Measurements from ENCODE around the gene TCTA. TPM values are rescaled to one million over a fixed set of nuclear protein-coding genes. Genes with fewer than 3 reads are reported as not detected.

Gene TCTA
- total and polyA plus RNA-seq, 10 of the 15 experiments (the other 5 are each of a cell fraction or from before 2014, with no cell fraction given) = 6.5 to 30.5 (median 18.3) TPM

DNA sequence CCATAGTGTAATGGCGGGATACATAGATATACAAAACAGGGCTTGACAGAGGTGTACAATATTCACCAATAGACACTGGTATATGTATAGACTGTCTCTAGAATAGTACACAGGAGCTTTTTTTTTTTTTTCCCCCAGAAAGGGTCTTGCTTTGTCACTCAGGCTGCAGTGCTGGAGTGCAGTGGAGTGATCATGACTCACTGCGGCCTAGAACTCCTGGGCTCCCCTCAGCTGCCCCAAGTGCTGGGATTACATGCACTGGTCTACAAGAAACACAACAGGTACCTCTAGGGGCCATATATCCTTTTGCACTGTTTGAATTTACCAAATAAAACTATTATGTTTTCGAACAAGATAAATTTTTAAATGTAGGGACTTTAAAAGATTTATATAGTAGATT lies 12.8 kb upstream of the TCTA start:
- Histone ChIP-seq H3K4me1 (ENCODE audit: control insufficient read depth, insufficient read depth, low read length) (peaks cover 14% of the 10 kb centered on the region), H3K9ac (ENCODE audit: control insufficient read depth, insufficient read depth, low read length) (no peak overlapping the region), H3K27me3 (replicated peaks in 1 of 2; ENCODE audit: control insufficient read depth in 2 of 2, insufficient read depth in 2 of 2, low read length in 1 of 2) (no peaks in the 10 kb centered on the region), H3K79me2 (ENCODE audit: control insufficient read depth, insufficient read depth, low read length) (peaks cover 86% of the 10 kb centered on the region), H2AFZ (ENCODE audit: control insufficient read depth, low read depth, low read length) (no peak overlapping the region), H3K9me3 (replicated peaks; ENCODE audit: control insufficient read depth, insufficient read depth, low read length) (no peaks in the 10 kb centered on the region; the same call in 2 of the 3 replicates), H3K4me3 (no peak overlapping the region), H4K20me1 (ENCODE audit: control insufficient read depth, insufficient read depth) (peaks cover 4% of the 10 kb centered on the region), H3K27ac (ENCODE audit: control insufficient read depth, insufficient read depth) (no peak overlapping the region), H3K4me2 (ENCODE audit: control insufficient read depth, insufficient read depth) (no peak overlapping the region), H3K36me3 (ENCODE audit: control insufficient read depth in 2 of 2, insufficient read depth in 2 of 2, low read length in 1 of 2) (peaks cover 6 to 13% of the 10 kb centered on the region in 2 experiments; a peak in 3 of 4 replicates)
- no peak for FAIRE-seq
- no peak for DNase-seq (ENCODE audit: low read depth, low spot score)
- POLR2A ChIA-PET = interaction anchor here (0.6 to 0.7 kb wide), 3 partner anchors 55 to 213 kb away, joined by 3 read pairs; no protein-coding TSS in a partner anchor
- RAD21 ChIA-PET (ENCODE audit: unreplicated experiment) = no interaction called here
- in situ Hi-C loops (cut with MboI) (no loop called here), intact Hi-C loops (cut with micrococcal nuclease; ENCODE audit: unreplicated experiment) (no loop called here)
- BruUV-seq (replicated peaks) = no TSS peak
- CTCF ChIA-PET = no interaction called here
- SMC1A ChIA-PET (ENCODE audit: uncharacterized antibody, unreplicated experiment) = interaction anchor here (1.7 kb wide), 1 partner anchor 16 kb away, joined by 4 read pairs; no protein-coding TSS in a partner anchor
- no peak for ATAC-seq
- WGBS (ENCODE audit: insufficient coverage, insufficient replicate concordance, low lambda C conversion rate, missing lambda C conversion rate) = 99% methylated on average over 3 of the region's 3 CpGs
- TF ChIP-seq CBX3 (IDR thresholded peaks at IDR 0.05; ENCODE audit: borderline replicate concordance, low read depth) = no peak
- no peak for TF ChIP-seq RAD51 (IDR thresholded peaks at IDR 0.05)

DNA sequence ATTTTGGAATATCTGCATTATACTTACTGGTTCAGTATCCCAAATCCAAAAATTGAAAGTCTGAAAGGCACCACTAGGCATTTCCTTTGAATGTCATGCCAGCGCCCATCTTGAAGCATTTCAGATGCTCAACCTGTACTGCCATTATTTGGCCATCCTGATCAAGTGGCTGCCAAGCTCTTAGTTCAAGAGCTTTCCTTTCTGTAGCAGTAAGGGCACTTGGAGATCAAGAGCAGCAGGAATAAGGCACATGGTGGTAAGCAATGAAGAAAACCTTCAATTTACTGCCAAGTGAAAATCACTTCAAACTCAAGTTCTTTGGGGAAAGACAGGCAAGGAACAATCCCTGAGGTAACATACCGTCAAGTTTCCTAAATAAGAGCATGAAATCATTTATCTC lies 10.5 kb upstream of the TCTA start:
- SMC1A ChIA-PET (ENCODE audit: uncharacterized antibody, unreplicated experiment) = interaction anchor here (0.7 kb wide), 1 partner anchor 15 kb away, joined by 3 read pairs; no protein-coding TSS in a partner anchor
- BruUV-seq (replicated peaks) = no TSS peak
- WGBS (ENCODE audit: insufficient coverage, insufficient replicate concordance, low lambda C conversion rate, missing lambda C conversion rate) = 42% methylated on average over 2 of the region's 2 CpGs
- Histone ChIP-seq H3K4me3 (no peak overlapping the region), H3K4me2 (ENCODE audit: control insufficient read depth, insufficient read depth) (no peak overlapping the region), H2AFZ (ENCODE audit: control insufficient read depth, low read depth, low read length) (no peak overlapping the region), H3K27ac (ENCODE audit: control insufficient read depth, insufficient read depth) (no peak overlapping the region), H3K9ac (ENCODE audit: control insufficient read depth, insufficient read depth, low read length) (no peak overlapping the region), H3K79me2 (ENCODE audit: control insufficient read depth, insufficient read depth, low read length) (peaks cover 90% of the 10 kb centered on the region), H3K36me3 (ENCODE audit: control insufficient read depth in 2 of 2, insufficient read depth in 2 of 2, low read length in 1 of 2) (peaks cover 6 to 8% of the 10 kb centered on the region in 2 experiments; a peak in 3 of 4 replicates), H4K20me1 (ENCODE audit: control insufficient read depth, insufficient read depth) (peaks cover 14% of the 10 kb centered on the region), H3K27me3 (replicated peaks in 1 of 2; ENCODE audit: control insufficient read depth in 2 of 2, insufficient read depth in 2 of 2, low read length in 1 of 2) (no peaks in the 10 kb centered on the region), H3K4me1 (ENCODE audit: control insufficient read depth, insufficient read depth, low read length) (peaks cover 17% of the 10 kb centered on the region), H3K9me3 (replicated peaks; ENCODE audit: control insufficient read depth, insufficient read depth, low read length) (no peaks in the 10 kb centered on the region; the same call in 2 of the 3 replicates)
- intact Hi-C loops (cut with micrococcal nuclease; ENCODE audit: unreplicated experiment) (no loop called here), in situ Hi-C loops (cut with MboI) (no loop called here)
- POLR2A ChIA-PET = interaction anchor here (1.2 kb wide), 1 partner anchor 10 kb away, joined by 3 read pairs; no protein-coding TSS in a partner anchor
- CTCF ChIA-PET = interaction anchor here (2.4 kb wide), 1 partner anchor 62 kb away, joined by 9 read pairs; the partner anchor contains the start of gene USP4
- DNase-seq (ENCODE audit: low read depth, low spot score) = no peak
- ATAC-seq = no peak
- TF ChIP-seq STAT3 (IDR thresholded peaks at IDR 0.05; ENCODE audit: low read depth, low read length) (no peak), MTA3 (IDR thresholded peaks at IDR 0.05; ENCODE audit: borderline replicate concordance, low read length) (no peak)
- TF ChIP-seq, protein P1, sequence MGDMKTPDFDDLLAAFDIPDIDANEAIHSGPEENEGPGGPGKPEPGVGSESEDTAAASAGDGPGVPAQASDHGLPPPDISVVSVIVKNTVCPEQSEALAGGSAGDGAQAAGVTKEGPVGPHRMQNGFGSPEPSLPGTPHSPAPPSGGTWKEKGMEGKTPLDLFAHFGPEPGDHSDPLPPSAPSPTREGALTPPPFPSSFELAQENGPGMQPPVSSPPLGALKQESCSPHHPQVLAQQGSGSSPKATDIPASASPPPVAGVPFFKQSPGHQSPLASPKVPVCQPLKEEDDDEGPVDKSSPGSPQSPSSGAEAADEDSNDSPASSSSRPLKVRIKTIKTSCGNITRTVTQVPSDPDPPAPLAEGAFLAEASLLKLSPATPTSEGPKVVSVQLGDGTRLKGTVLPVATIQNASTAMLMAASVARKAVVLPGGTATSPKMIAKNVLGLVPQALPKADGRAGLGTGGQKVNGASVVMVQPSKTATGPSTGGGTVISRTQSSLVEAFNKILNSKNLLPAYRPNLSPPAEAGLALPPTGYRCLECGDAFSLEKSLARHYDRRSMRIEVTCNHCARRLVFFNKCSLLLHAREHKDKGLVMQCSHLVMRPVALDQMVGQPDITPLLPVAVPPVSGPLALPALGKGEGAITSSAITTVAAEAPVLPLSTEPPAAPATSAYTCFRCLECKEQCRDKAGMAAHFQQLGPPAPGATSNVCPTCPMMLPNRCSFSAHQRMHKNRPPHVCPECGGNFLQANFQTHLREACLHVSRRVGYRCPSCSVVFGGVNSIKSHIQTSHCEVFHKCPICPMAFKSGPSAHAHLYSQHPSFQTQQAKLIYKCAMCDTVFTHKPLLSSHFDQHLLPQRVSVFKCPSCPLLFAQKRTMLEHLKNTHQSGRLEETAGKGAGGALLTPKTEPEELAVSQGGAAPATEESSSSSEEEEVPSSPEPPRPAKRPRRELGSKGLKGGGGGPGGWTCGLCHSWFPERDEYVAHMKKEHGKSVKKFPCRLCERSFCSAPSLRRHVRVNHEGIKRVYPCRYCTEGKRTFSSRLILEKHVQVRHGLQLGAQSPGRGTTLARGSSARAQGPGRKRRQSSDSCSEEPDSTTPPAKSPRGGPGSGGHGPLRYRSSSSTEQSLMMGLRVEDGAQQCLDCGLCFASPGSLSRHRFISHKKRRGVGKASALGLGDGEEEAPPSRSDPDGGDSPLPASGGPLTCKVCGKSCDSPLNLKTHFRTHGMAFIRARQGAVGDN (IDR thresholded peaks at IDR 0.05) = no peak
- RAD21 ChIA-PET (ENCODE audit: unreplicated experiment) = no interaction called here
- no peak for FAIRE-seq
